ENCODE measurements around the gene SMOC1.

The SMOC1 gene

GRCh38 chr14:69879175-69880043 lies at the start of gene SMOC1:
Gene SMOC1 (plus strand): TSS chr14:69879416. CDS start chr14:69879679, 263 bp downstream.
- FAIRE-seq = no peak

GRCh38 chr14:69838881-69839416 lies 40.3 kb upstream of the SMOC1 start:
- FAIRE-seq = no peak

- FAIRE-seq = no peak
Observed at GRCh38 chr14:69839661-69840060, 39.6 kb upstream of the SMOC1 start.

GRCh38 chr14:69841656-69842055 lies 37.6 kb upstream of the SMOC1 start:
- FAIRE-seq = no peak

GRCh38 chr14:69842686-69843420 lies 36.4 kb upstream of the SMOC1 start:
- no peak for FAIRE-seq

- no peak for FAIRE-seq
Observed at GRCh38 chr14:69844171-69844570, 35.0 kb upstream of the SMOC1 start.

GRCh38 chr14:69845050-69845581 lies 34.1 kb upstream of the SMOC1 start:
- no peak for FAIRE-seq

- no peak for FAIRE-seq
Observed at GRCh38 chr14:69845787-69846186, 33.4 kb upstream of the SMOC1 start.

GRCh38 chr14:69848156-69848555 lies 31.1 kb upstream of the SMOC1 start:
- FAIRE-seq = no peak

- FAIRE-seq = no peak
Observed at GRCh38 chr14:69848903-69849391, 30.3 kb upstream of the SMOC1 start.

GRCh38 chr14:69850086-69850735 lies 29.0 kb upstream of the SMOC1 start:
- no peak for FAIRE-seq

GRCh38 chr14:69850736-69851112 lies 28.5 kb upstream of the SMOC1 start:
- FAIRE-seq = no peak

GRCh38 chr14:69852531-69853321 lies 26.5 kb upstream of the SMOC1 start:
- FAIRE-seq = no peak

- FAIRE-seq = no peak
Observed at GRCh38 chr14:69853774-69854173, 25.4 kb upstream of the SMOC1 start.

GRCh38 chr14:69854598-69854997 lies 24.6 kb upstream of the SMOC1 start:
- no peak for FAIRE-seq

GRCh38 chr14:69855180-69855832 lies 23.9 kb upstream of the SMOC1 start:
- no peak for FAIRE-seq

- no peak for FAIRE-seq
Observed at GRCh38 chr14:69858801-69859200, 20.4 kb upstream of the SMOC1 start.

- no peak for FAIRE-seq
Observed at GRCh38 chr14:69859591-69859990, 19.6 kb upstream of the SMOC1 start.

- no peak for FAIRE-seq
Observed at GRCh38 chr14:69860221-69860620, 19.0 kb upstream of the SMOC1 start.

GRCh38 chr14:69861025-69861569 lies 18.1 kb upstream of the SMOC1 start:
- no peak for FAIRE-seq

GRCh38 chr14:69863083-69863482 lies 16.1 kb upstream of the SMOC1 start:
- FAIRE-seq = no peak

All from endometrium (tissue), 2 donors.